ENCODE measurements around the gene SLC15A3. TPM values are rescaled to one million over a fixed set of nuclear protein-coding genes. Genes with fewer than 3 reads are reported as not detected.

The SLC15A3 gene
- total RNA-seq, 1 experiment from 2014 or later = 10.2 TPM

DNA sequence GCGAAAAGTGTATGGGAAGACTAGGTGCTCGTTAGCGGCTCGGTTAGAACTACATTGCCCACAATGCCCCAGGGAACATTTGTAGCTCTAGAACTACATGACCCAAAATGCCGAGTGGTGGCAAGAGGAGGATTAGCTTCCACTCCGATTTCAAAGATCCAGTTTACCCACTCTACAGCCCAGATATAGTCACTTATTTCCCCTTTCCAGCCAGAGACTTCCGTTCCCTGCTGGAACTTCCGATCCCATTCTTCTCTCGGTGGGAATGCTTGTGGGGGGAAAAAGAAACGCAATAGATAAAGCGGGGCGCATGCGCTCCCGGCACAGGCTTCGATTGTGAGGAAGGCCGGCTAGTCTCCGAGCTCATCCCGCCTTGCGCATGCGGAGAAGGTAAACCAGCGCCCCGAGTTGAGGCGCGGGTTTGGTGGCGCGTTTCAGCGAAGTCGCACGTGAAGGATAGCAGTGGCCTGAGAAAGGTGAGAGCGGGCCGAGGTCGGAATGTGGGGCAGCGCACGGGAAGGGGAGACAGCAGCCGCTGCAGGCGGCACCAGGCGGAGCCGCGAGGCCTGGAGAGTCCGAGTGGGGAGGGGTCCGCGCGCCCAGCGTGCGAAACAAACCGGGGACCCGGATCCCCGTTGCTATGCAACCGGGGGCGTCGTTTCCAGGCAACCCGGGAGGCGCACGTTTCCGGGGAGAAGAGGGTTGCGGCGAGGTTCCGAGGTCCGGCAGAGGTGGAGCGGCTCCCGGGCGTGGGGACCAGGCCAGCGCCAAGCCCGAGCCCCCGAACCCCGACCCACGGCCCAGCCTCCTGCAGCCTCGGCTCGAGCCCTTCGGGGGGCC is 38.0 kb downstream of the SLC15A3 start, which contains the start of gene TMEM109:
Gene TMEM109 (plus strand): TSS at position 366 of the 840 bp plus-strand sequence. CDS start 5,536 bp downstream, outside the sequence.
- Mint-ChIP-seq H3K4me3 (peak within 1 kb of the TSS; percentile 94), H3K4me1 (peaks cover 49% of the 10 kb centered on the region), H3K9me3 (peaks cover 6% of the 10 kb centered on the region; the same call in 1 of the 2 replicates), H3K27ac (peak within 1 kb of the TSS; percentile 99), H3K36me3 (no peaks in the 10 kb centered on the region; the same call in 1 of the 2 replicates), H3K27me3 (ENCODE audit: low read depth) (peaks cover 34% of the 10 kb centered on the region)
- CTCF ChIA-PET = interaction anchor here (0.7 to 5.6 kb wide), 8 partner anchors 9 to 83 kb away, joined by 3 to 51 read pairs (median 5); partner anchors contain the start of genes CCDC86, PRPF19 and TMEM132A
- POLR2A ChIA-PET = interaction anchor here (0.7 to 1.7 kb wide), 6 partner anchors 9 to 202 kb away, joined by 3 to 11 read pairs (median 4); partner anchors contain the start of gene TMEM132A
- ATAC-seq = peak; percentile 71
- peak; percentile 85 for DNase-seq (ENCODE audit: low spot score)
- TF ChIP-seq, protein P1, sequence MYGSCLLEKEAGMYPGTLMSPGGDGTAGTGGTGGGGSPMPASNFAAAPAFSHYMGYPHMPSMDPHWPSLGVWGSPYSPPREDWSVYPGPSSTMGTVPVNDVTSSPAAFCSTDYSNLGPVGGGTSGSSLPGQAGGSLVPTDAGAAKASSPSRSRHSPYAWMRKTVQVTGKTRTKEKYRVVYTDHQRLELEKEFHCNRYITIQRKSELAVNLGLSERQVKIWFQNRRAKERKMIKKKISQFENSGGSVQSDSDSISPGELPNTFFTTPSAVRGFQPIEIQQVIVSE (CRISPR knock-in tag; IDR thresholded peaks at IDR 0.05; ENCODE audit: borderline replicate concordance) = no peak
- TF ChIP-seq MYBL2 (CRISPR knock-in tag; IDR thresholded peaks at IDR 0.05) (peak; percentile 88), CREM (CRISPR knock-in tag; IDR thresholded peaks at IDR 0.05) (peak; percentile 44; the same call in 1 of the 2 replicates), SOX15 (CRISPR knock-in tag; IDR thresholded peaks at IDR 0.05) (no peak), TEAD4 (CRISPR knock-in tag; IDR thresholded peaks at IDR 0.05) (0 out of 2 replicates have a peak, but pooled peaks have one; percentile 58), GABPB1 (CRISPR knock-in tag; IDR thresholded peaks at IDR 0.05) (no peak), ELF4 (CRISPR knock-in tag; IDR thresholded peaks at IDR 0.05; ENCODE audit: low read depth) (0 out of 2 replicates have a peak, but pooled peaks have one; percentile 36), NFE2L1 (CRISPR knock-in tag; IDR thresholded peaks at IDR 0.05) (peak; percentile 95), SMAD4 (CRISPR knock-in tag; IDR thresholded peaks at IDR 0.05) (0 out of 2 replicates have a peak, but pooled peaks have one; percentile 53)
- TF ChIP-seq, protein P2, sequence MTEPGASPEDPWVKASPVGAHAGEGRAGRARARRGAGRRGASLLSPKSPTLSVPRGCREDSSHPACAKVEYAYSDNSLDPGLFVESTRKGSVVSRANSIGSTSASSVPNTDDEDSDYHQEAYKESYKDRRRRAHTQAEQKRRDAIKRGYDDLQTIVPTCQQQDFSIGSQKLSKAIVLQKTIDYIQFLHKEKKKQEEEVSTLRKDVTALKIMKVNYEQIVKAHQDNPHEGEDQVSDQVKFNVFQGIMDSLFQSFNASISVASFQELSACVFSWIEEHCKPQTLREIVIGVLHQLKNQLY (CRISPR knock-in tag; IDR thresholded peaks at IDR 0.05) = no peak
- TF ChIP-seq, protein P3, sequence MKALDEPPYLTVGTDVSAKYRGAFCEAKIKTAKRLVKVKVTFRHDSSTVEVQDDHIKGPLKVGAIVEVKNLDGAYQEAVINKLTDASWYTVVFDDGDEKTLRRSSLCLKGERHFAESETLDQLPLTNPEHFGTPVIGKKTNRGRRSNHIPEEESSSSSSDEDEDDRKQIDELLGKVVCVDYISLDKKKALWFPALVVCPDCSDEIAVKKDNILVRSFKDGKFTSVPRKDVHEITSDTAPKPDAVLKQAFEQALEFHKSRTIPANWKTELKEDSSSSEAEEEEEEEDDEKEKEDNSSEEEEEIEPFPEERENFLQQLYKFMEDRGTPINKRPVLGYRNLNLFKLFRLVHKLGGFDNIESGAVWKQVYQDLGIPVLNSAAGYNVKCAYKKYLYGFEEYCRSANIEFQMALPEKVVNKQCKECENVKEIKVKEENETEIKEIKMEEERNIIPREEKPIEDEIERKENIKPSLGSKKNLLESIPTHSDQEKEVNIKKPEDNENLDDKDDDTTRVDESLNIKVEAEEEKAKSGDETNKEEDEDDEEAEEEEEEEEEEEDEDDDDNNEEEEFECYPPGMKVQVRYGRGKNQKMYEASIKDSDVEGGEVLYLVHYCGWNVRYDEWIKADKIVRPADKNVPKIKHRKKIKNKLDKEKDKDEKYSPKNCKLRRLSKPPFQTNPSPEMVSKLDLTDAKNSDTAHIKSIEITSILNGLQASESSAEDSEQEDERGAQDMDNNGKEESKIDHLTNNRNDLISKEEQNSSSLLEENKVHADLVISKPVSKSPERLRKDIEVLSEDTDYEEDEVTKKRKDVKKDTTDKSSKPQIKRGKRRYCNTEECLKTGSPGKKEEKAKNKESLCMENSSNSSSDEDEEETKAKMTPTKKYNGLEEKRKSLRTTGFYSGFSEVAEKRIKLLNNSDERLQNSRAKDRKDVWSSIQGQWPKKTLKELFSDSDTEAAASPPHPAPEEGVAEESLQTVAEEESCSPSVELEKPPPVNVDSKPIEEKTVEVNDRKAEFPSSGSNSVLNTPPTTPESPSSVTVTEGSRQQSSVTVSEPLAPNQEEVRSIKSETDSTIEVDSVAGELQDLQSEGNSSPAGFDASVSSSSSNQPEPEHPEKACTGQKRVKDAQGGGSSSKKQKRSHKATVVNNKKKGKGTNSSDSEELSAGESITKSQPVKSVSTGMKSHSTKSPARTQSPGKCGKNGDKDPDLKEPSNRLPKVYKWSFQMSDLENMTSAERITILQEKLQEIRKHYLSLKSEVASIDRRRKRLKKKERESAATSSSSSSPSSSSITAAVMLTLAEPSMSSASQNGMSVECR (CRISPR knock-in tag; IDR thresholded peaks at IDR 0.05; ENCODE audit: borderline replicate concordance) = peak; percentile 59; the same call in 1 of the 2 replicates
- TF ChIP-seq, protein P4, sequence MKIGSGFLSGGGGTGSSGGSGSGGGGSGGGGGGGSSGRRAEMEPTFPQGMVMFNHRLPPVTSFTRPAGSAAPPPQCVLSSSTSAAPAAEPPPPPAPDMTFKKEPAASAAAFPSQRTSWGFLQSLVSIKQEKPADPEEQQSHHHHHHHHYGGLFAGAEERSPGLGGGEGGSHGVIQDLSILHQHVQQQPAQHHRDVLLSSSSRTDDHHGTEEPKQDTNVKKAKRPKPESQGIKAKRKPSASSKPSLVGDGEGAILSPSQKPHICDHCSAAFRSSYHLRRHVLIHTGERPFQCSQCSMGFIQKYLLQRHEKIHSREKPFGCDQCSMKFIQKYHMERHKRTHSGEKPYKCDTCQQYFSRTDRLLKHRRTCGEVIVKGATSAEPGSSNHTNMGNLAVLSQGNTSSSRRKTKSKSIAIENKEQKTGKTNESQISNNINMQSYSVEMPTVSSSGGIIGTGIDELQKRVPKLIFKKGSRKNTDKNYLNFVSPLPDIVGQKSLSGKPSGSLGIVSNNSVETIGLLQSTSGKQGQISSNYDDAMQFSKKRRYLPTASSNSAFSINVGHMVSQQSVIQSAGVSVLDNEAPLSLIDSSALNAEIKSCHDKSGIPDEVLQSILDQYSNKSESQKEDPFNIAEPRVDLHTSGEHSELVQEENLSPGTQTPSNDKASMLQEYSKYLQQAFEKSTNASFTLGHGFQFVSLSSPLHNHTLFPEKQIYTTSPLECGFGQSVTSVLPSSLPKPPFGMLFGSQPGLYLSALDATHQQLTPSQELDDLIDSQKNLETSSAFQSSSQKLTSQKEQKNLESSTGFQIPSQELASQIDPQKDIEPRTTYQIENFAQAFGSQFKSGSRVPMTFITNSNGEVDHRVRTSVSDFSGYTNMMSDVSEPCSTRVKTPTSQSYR (CRISPR knock-in tag; IDR thresholded peaks at IDR 0.05) = peak; percentile 42; the same call in 1 of the 2 replicates
- TF ChIP-seq, protein P5, sequence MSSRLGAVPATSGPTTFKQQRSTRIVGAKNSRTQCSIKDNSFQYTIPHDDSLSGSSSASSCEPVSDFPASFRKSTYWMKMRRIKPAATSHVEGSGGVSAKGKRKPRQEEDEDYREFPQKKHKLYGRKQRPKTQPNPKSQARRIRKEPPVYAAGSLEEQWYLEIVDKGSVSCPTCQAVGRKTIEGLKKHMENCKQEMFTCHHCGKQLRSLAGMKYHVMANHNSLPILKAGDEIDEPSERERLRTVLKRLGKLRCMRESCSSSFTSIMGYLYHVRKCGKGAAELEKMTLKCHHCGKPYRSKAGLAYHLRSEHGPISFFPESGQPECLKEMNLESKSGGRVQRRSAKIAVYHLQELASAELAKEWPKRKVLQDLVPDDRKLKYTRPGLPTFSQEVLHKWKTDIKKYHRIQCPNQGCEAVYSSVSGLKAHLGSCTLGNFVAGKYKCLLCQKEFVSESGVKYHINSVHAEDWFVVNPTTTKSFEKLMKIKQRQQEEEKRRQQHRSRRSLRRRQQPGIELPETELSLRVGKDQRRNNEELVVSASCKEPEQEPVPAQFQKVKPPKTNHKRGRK (CRISPR knock-in tag; IDR thresholded peaks at IDR 0.05; ENCODE audit: borderline replicate concordance) = no peak
- TF ChIP-seq, protein P6, sequence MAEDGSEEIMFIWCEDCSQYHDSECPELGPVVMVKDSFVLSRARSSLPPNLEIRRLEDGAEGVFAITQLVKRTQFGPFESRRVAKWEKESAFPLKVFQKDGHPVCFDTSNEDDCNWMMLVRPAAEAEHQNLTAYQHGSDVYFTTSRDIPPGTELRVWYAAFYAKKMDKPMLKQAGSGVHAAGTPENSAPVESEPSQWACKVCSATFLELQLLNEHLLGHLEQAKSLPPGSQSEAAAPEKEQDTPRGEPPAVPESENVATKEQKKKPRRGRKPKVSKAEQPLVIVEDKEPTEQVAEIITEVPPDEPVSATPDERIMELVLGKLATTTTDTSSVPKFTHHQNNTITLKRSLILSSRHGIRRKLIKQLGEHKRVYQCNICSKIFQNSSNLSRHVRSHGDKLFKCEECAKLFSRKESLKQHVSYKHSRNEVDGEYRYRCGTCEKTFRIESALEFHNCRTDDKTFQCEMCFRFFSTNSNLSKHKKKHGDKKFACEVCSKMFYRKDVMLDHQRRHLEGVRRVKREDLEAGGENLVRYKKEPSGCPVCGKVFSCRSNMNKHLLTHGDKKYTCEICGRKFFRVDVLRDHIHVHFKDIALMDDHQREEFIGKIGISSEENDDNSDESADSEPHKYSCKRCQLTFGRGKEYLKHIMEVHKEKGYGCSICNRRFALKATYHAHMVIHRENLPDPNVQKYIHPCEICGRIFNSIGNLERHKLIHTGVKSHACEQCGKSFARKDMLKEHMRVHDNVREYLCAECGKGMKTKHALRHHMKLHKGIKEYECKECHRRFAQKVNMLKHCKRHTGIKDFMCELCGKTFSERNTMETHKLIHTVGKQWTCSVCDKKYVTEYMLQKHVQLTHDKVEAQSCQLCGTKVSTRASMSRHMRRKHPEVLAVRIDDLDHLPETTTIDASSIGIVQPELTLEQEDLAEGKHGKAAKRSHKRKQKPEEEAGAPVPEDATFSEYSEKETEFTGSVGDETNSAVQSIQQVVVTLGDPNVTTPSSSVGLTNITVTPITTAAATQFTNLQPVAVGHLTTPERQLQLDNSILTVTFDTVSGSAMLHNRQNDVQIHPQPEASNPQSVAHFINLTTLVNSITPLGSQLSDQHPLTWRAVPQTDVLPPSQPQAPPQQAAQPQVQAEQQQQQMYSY (CRISPR knock-in tag; IDR thresholded peaks at IDR 0.05) = no peak
- TF ChIP-seq, protein P7, sequence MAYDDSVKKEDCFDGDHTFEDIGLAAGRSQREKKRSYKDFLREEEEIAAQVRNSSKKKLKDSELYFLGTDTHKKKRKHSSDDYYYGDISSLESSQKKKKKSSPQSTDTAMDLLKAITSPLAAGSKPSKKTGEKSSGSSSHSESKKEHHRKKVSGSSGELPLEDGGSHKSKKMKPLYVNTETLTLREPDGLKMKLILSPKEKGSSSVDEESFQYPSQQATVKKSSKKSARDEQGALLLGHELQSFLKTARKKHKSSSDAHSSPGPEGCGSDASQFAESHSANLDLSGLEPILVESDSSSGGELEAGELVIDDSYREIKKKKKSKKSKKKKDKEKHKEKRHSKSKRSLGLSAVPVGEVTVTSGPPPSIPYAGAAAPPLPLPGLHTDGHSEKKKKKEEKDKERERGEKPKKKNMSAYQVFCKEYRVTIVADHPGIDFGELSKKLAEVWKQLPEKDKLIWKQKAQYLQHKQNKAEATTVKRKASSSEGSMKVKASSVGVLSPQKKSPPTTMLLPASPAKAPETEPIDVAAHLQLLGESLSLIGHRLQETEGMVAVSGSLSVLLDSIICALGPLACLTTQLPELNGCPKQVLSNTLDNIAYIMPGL (CRISPR knock-in tag; IDR thresholded peaks at IDR 0.05) = no peak
- TF ChIP-seq, protein P8, sequence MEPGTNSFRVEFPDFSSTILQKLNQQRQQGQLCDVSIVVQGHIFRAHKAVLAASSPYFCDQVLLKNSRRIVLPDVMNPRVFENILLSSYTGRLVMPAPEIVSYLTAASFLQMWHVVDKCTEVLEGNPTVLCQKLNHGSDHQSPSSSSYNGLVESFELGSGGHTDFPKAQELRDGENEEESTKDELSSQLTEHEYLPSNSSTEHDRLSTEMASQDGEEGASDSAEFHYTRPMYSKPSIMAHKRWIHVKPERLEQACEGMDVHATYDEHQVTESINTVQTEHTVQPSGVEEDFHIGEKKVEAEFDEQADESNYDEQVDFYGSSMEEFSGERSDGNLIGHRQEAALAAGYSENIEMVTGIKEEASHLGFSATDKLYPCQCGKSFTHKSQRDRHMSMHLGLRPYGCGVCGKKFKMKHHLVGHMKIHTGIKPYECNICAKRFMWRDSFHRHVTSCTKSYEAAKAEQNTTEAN (CRISPR knock-in tag; IDR thresholded peaks at IDR 0.05) = peak; percentile 93
